HL-60 (cell line): ENCODE data around the gene CADM2.
"Not testable (repeated sequence)": the region's sequence is repeated elsewhere in the genome, so short reads cannot be mapped to it uniquely, and the experiment has no call there.

ENCODE experiments used
- CTCF ChIP-seq: IDR thresholded peaks from one replicate; pipeline ENCODE4 v1.5.1; 2011; ENCODE audit warnings: low read length, control low read depth, inconsistent platforms; ENCODE audit not compliant: insufficient read depth
- POLR2AphosphoS5 ChIP-seq: IDR thresholded peaks from 2 replicates; pipeline ENCODE4 v1.6.1; 2012; ENCODE audit warnings: low read depth

DNA sequence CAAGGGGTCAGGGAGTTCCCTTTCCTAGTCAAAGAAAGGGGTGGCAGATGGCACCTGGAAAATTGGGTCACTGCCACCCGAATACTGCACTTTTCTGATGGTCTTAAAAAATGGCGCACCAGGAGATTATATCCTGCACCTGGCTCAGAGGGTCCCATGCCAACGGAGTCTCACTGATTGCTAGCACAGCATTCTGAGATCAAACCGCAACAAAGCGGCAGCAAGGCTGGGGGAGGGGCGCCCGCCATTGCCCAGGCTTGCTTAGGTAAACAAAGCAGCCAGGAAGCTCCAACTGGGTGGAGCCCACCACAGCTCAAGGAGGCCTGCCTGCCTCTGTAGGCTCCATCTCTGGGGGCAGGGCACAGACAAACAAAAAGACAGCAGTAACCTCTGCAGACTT, 194.5 kb downstream of the CADM2 start:
- TF ChIP-seq CTCF, POLR2AphosphoS5: not testable (repeated sequence)
